Common myeloid progenitor, CD34-positive (primary cell): Measurements from ENCODE around the gene URAD.

Experiments
- CTCF ChIA-PET: fragments of 350-600 bp; sonication (Branson Sonifier 250); formaldehyde crosslinking; loops from one replicate; lab custom pipeline; 2021; ENCODE audit warnings: antibody characterized with exemption; lab: Charles Lee
- POLR2A ChIA-PET: fragments of 350-600 bp; sonication (Branson Sonifier 250); formaldehyde crosslinking; loops from one replicate; lab custom pipeline; 2021; ENCODE audit warnings: antibody characterized with exemption; lab: Charles Lee
- DNase-seq, 3 donors: peaks; one replicate each; pipeline versions ENCODE4 v3.0.0 to v3.0.0-alpha.2; 2013
- H3K27ac ChIP-seq, 2 experiments: 1 replicate in 1 of 2; 2 replicates in 1 of 2; pipeline ENCODE4 v1.7.0; 2013; ENCODE audit warnings: inconsistent platforms in 2 of 2, low read length in 2 of 2, mild to moderate bottlenecking in 2 of 2, low read depth in 1 of 2, moderate library complexity in 1 of 2; ENCODE audit not compliant: severe bottlenecking in 2 of 2, insufficient read depth in 1 of 2, poor library complexity in 1 of 2
- H3K27me3 ChIP-seq, 5 experiments: replicated peaks in 2 of 5; 1 replicate in 3 of 5; 2 replicates in 2 of 5; pipeline versions ENCODE4 v1.6.1 to v1.7.0; 2013; ENCODE audit warnings: low read length in 4 of 5, mild to moderate bottlenecking in 2 of 5, moderate library complexity in 2 of 5, inconsistent platforms in 1 of 5; ENCODE audit not compliant: insufficient read depth in 5 of 5, control insufficient read depth in 4 of 5
- H3K36me3 ChIP-seq, 4 experiments: 1 replicate in 2 of 4; 2 replicates in 2 of 4; pipeline versions ENCODE4 v1.6.1 to v1.7.0; 2013; ENCODE audit warnings: low read length in 3 of 4, control low read depth in 1 of 4, mild to moderate bottlenecking in 1 of 4; ENCODE audit not compliant: control insufficient read depth in 4 of 4, insufficient read depth in 4 of 4
- H3K4me1 ChIP-seq, 4 experiments: 1 replicate in 3 of 4; 2 replicates in 1 of 4; pipeline versions ENCODE4 v1.6.1 to v1.7.1; 2013; ENCODE audit warnings: low read length in 3 of 4, mild to moderate bottlenecking in 3 of 4, control low read depth in 1 of 4, inconsistent platforms in 1 of 4, moderate library complexity in 1 of 4; ENCODE audit not compliant: control insufficient read depth in 4 of 4, insufficient read depth in 4 of 4; ENCODE audit errors: control extremely low read depth in 1 of 4
- H3K4me3 ChIP-seq, 7 experiments: 1 replicate in 4 of 7; 2 replicates in 3 of 7; pipeline versions ENCODE4 v1.5.1 to v1.7.0; 2013; ENCODE audit warnings: mild to moderate bottlenecking in 7 of 7, low read length in 6 of 7, moderate library complexity in 6 of 7, inconsistent platforms in 2 of 7, low read depth in 2 of 7, control low read depth in 1 of 7; ENCODE audit not compliant: insufficient read depth in 4 of 7, control insufficient read depth in 1 of 7; ENCODE audit errors: extremely low read depth in 1 of 7
- H3K9me3 ChIP-seq, 5 experiments: 1 replicate in 4 of 5; 2 replicates in 1 of 5; pipeline versions ENCODE4 v1.6.1 to v1.7.1; 2013; ENCODE audit warnings: low read length in 4 of 5, mild to moderate bottlenecking in 2 of 5, inconsistent platforms in 1 of 5, low read depth in 1 of 5, moderate library complexity in 1 of 5; ENCODE audit not compliant: control insufficient read depth in 4 of 5, insufficient read depth in 2 of 5; ENCODE audit errors: control extremely low read depth in 1 of 5
- WGBS: methylation state at CpG from one replicate; pipeline ENCODE4 v1.1.5; 2013; ENCODE audit not compliant: insufficient coverage; 5-methylcytosine and 5-hydroxymethylcytosine counted together

URAD gene

GRCh38 chr13:28001049-28001448, 12.6 kb upstream of the URAD start:
- Histone ChIP-seq H3K4me3 (no peak overlapping the region), H3K27me3 (no peaks in the 10 kb centered on the region), H3K4me1 (no peaks in the 10 kb centered on the region), H3K9me3 (no peaks in the 10 kb centered on the region), H3K36me3 (peaks cover 0 to 37% (median 4%) of the 10 kb centered on the region in 4 experiments), H3K27ac (no peak overlapping the region)
- no peak for DNase-seq
- POLR2A ChIA-PET = no interaction called here
- CTCF ChIA-PET = interaction anchor here (1.0 to 4.1 kb wide), 2 partner anchors 15 to 16 kb away, joined by 3 to 22 read pairs; no protein-coding TSS in a partner anchor
- 95% methylated on average over 11 of the region's 11 CpGs for WGBS

GRCh38 chr13:28000567-28000966, 12.1 kb upstream of the URAD start:
- no peak overlapping the region for H3K4me3 ChIP-seq
- no peaks in the 10 kb centered on the region for H3K4me1 ChIP-seq
- peaks cover 0 to 34% (median 4%) of the 10 kb centered on the region in 4 experiments for H3K36me3 ChIP-seq
- no peak for DNase-seq
- no peak overlapping the region for H3K27ac ChIP-seq
- ChIA-PET POLR2A (no interaction called here), CTCF (interaction anchor here (1.0 to 4.1 kb wide), 2 partner anchors 15 to 16 kb away, joined by 3 to 22 read pairs; no protein-coding TSS in a partner anchor)
- H3K27me3 ChIP-seq = no peaks in the 10 kb centered on the region
- WGBS = 90% methylated on average over 5 of the region's 5 CpGs
- H3K9me3 ChIP-seq = no peaks in the 10 kb centered on the region

- POLR2A ChIA-PET = interaction anchor here (1.4 kb wide), 1 partner anchor 10 kb away, joined by 4 read pairs; no protein-coding TSS in a partner anchor
- DNase-seq = peak; percentile 50 to 73 (median 64)
- WGBS = 71% methylated on average over 7 of the region's 7 CpGs
- H3K36me3 ChIP-seq = peaks cover 0 to 16% (median under 1%) of the 10 kb centered on the region in 4 experiments
- H3K27ac ChIP-seq = no peak overlapping the region
- CTCF ChIA-PET = interaction anchor here (0.8 to 1.9 kb wide), 7 partner anchors 8 to 638 kb away, joined by 3 to 7 read pairs (median 3); partner anchors contain the start of gene URAD
- no peaks in the 10 kb centered on the region for H3K4me1 ChIP-seq
- H3K4me3 ChIP-seq = no peak overlapping the region
- H3K27me3 ChIP-seq = no peaks in the 10 kb centered on the region
- no peaks in the 10 kb centered on the region for H3K9me3 ChIP-seq
Observed at GRCh38 chr13:27997904-27998522, 9.5 kb upstream of the URAD start.

- H3K27me3 ChIP-seq = peaks cover 0 to 2% (median 0%) of the 10 kb centered on the region in 5 experiments
- no peaks in the 10 kb centered on the region for H3K9me3 ChIP-seq
- no peak overlapping the region for H3K27ac ChIP-seq
- H3K36me3 ChIP-seq = no peaks in the 10 kb centered on the region
- ChIA-PET CTCF (interaction anchor here (1.0 kb wide), 1 partner anchor 619 kb away, joined by 3 read pairs; no protein-coding TSS in a partner anchor), POLR2A (no interaction called here)
- WGBS = 92% methylated on average over 3 of the region's 6 CpGs
- DNase-seq = no peak
- no peak overlapping the region for H3K4me3 ChIP-seq
- no peaks in the 10 kb centered on the region for H3K4me1 ChIP-seq
Observed at GRCh38 chr13:27991881-27992280, 3.4 kb upstream of the URAD start.

GRCh38 chr13:27985600-27985999, 2.9 kb downstream of the URAD start:
- POLR2A ChIA-PET = no interaction called here
- CTCF ChIA-PET = interaction anchor here (0.8 to 10.0 kb wide), 14 partner anchors 9 to 1013 kb away, joined by 3 to 120 read pairs (median 6); no protein-coding TSS in a partner anchor
- no peaks in the 10 kb centered on the region for H3K9me3 ChIP-seq
- peaks cover 0 to 2% (median under 1%) of the 10 kb centered on the region in 4 experiments for H3K4me1 ChIP-seq
- H3K27ac ChIP-seq = no peak overlapping the region
- no peak for DNase-seq
- H3K27me3 ChIP-seq = peaks cover 7 to 30% (median 18%) of the 10 kb centered on the region in 5 experiments
- H3K36me3 ChIP-seq = no peaks in the 10 kb centered on the region
- WGBS = no CpG with 5 or more reads among the region's 1 CpG
- H3K4me3 ChIP-seq = no peak overlapping the region

GRCh38 chr13:27982361-27982760, 6.1 kb downstream of the URAD start:
- POLR2A ChIA-PET = no interaction called here
- DNase-seq = no peak
- no peak overlapping the region for H3K27ac ChIP-seq
- peaks cover 7 to 62% (median 41%) of the 10 kb centered on the region in 5 experiments for H3K27me3 ChIP-seq
- no peak overlapping the region for H3K4me3 ChIP-seq
- no peaks in the 10 kb centered on the region for H3K9me3 ChIP-seq
- 96% methylated on average over 2 of the region's 2 CpGs for WGBS
- peaks cover 0 to 26% (median 15%) of the 10 kb centered on the region in 4 experiments for H3K4me1 ChIP-seq
- H3K36me3 ChIP-seq = no peaks in the 10 kb centered on the region
- CTCF ChIA-PET = interaction anchor here (1.0 to 10.0 kb wide), 14 partner anchors 11 to 999 kb away, joined by 3 to 120 read pairs (median 5); no protein-coding TSS in a partner anchor
